ENCODE results near the gene ATIC. TPM values are rescaled to one million over a fixed set of nuclear protein-coding genes. Genes with fewer than 3 reads are reported as not detected.

The ATIC gene
- total RNA-seq, 1 experiment from 2014 or later = 295 TPM

DNA sequence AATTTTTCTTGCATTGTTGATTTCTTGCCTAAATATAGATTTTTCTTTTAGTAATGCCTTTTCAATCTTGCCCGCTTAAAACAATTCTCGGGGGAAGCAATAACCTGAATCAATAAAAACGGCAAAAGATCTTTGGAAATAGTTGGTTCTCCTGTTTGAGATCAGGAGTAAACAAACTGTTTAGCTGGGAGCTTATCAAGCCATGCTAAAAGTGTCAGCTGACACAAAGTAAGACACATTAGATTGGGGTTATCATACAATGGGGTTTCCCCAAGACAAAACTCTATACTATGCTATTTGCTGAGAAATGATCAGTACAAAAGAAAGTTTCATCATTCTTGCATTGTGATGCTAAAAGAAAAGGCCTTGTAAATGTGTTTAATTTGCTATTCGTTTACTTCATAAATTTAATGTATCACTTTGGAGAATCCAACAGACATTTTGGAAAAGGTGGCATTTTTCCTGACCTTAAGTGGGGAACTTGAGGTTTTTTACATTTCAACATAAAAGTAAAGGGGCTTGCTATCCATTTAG lies 46.5 kb downstream of the ATIC start:
- H2BK12ac ChIP-seq (ENCODE audit: insufficient read length, low read depth, low read length) = no peak overlapping the region
- TF ChIP-seq, protein P1, sequence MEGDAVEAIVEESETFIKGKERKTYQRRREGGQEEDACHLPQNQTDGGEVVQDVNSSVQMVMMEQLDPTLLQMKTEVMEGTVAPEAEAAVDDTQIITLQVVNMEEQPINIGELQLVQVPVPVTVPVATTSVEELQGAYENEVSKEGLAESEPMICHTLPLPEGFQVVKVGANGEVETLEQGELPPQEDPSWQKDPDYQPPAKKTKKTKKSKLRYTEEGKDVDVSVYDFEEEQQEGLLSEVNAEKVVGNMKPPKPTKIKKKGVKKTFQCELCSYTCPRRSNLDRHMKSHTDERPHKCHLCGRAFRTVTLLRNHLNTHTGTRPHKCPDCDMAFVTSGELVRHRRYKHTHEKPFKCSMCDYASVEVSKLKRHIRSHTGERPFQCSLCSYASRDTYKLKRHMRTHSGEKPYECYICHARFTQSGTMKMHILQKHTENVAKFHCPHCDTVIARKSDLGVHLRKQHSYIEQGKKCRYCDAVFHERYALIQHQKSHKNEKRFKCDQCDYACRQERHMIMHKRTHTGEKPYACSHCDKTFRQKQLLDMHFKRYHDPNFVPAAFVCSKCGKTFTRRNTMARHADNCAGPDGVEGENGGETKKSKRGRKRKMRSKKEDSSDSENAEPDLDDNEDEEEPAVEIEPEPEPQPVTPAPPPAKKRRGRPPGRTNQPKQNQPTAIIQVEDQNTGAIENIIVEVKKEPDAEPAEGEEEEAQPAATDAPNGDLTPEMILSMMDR (conservative IDR thresholded peaks at IDR 0.05) = no peak
- H3K79me1 ChIP-seq (ENCODE audit: insufficient read depth, low read depth, low read length, poor library complexity, severe bottlenecking) = no peaks in the 10 kb centered on the region
- Mint-ChIP-seq H3K27me3 (ENCODE audit: low read depth) (no peaks in the 10 kb centered on the region), H3K4me1 (no peaks in the 10 kb centered on the region), H3K4me3 (no peak overlapping the region), H3K36me3 (ENCODE audit: insufficient read depth in 1 of 3, low read depth in 3 of 3) (peaks cover 2 to 27% (median 10%) of the 10 kb centered on the region in 3 experiments; a peak in 5 of 7 replicates), H3K9me3 (no peaks in the 10 kb centered on the region), H3K27ac (peak overlapping the region in 1 of 3 experiments; percentile 60; a peak in 2 of 7 replicates)
- no peak for DNase-seq
- H3K9me3 ChIP-seq (ENCODE audit: control insufficient read depth, low read depth, low read length) = no peaks in the 10 kb centered on the region
- H3K4me2 ChIP-seq (ENCODE audit: insufficient read depth, insufficient read length, low read length) = no peak overlapping the region
- no peak overlapping the region for H3K4ac ChIP-seq (ENCODE audit: low read depth, low read length)
- H2AK5ac ChIP-seq (ENCODE audit: insufficient read length, low read length) = no peak overlapping the region
- no peak overlapping the region for H2BK120ac ChIP-seq (ENCODE audit: low read depth, low read length, poor library complexity, severe bottlenecking)
- WGBS (ENCODE audit: extremely low coverage, insufficient read length, low lambda C conversion rate) = no CpG with 5 or more reads among the region's 4 CpGs
- no peak overlapping the region for H3K9ac ChIP-seq (ENCODE audit: extremely low read depth, insufficient read length, low read length)
- H3K18ac ChIP-seq (ENCODE audit: insufficient read length, low read depth, low read length) = no peak overlapping the region
- H3K23ac ChIP-seq (ENCODE audit: insufficient read length, low read depth, low read length) = no peak overlapping the region
- no peak overlapping the region for H2AFZ ChIP-seq (ENCODE audit: low read length)
- no peak overlapping the region for H3K14ac ChIP-seq (ENCODE audit: insufficient read depth, low read length)
- no peaks in the 10 kb centered on the region for H4K20me1 ChIP-seq (ENCODE audit: control insufficient read depth, insufficient read depth, insufficient read length)
- no peak overlapping the region for H3K27ac ChIP-seq (ENCODE audit: insufficient read length, low read depth, low read length)
- H3K79me2 ChIP-seq (ENCODE audit: insufficient read depth, low read length) = no peaks in the 10 kb centered on the region
- no peaks in the 10 kb centered on the region for H3K23me2 ChIP-seq (ENCODE audit: insufficient read length, low read depth, low read length, poor library complexity, severe bottlenecking)
- H2BK20ac ChIP-seq (ENCODE audit: low read depth, low read length, poor library complexity, severe bottlenecking) = no peak overlapping the region
- H3K56ac ChIP-seq (ENCODE audit: insufficient read length, low read depth, low read length) = no peak overlapping the region
- no peak overlapping the region for H4K8ac ChIP-seq (replicated peaks; ENCODE audit: insufficient read length, low read depth, low read length)
- H3K27me3 ChIP-seq (ENCODE audit: insufficient read depth, low read length) = no peaks in the 10 kb centered on the region
- H2BK15ac ChIP-seq (ENCODE audit: low read depth, low read length) = no peak overlapping the region
- no peak overlapping the region for H2BK5ac ChIP-seq (ENCODE audit: insufficient read length, low read length)
- H3T11ph ChIP-seq (ENCODE audit: low read length) = no peak overlapping the region
- H4K5ac ChIP-seq (ENCODE audit: insufficient read length, low read depth, low read length) = no peak overlapping the region
- no peaks in the 10 kb centered on the region for H3K4me1 ChIP-seq (ENCODE audit: insufficient read depth, low read length)
- no peak overlapping the region for H4K91ac ChIP-seq (ENCODE audit: insufficient read length, low read depth, low read length)

All from H9 (cell line).